WTC11 (cell line): ENCODE measurements around the gene CCDC28A. TPM values are rescaled to one million over a fixed set of nuclear protein-coding genes. Genes with fewer than 3 reads are reported as not detected.

Source experiments
- ATF2 ChIP-seq: sonication (generic); formaldehyde crosslinking; IDR thresholded peaks from 2 replicates; pipeline ENCODE4 v1.8.1; 2022; ENCODE audit warnings: low read depth, missing genetic modification reagents, borderline replicate concordance
- CTCF ChIP-seq: fragments of 200-600 bp; IDR thresholded peaks from 2 replicates; pipeline ENCODE4 v1.8.0; 2022; ENCODE audit warnings: antibody characterized with exemption
- E2F1 ChIP-seq: sonication (generic); formaldehyde crosslinking; IDR thresholded peaks from 2 replicates; pipeline ENCODE4 v1.8.0; 2022; ENCODE audit warnings: mild to moderate bottlenecking, missing genetic modification reagents
- HMGXB4 ChIP-seq: sonication (generic); formaldehyde crosslinking; IDR thresholded peaks from 2 replicates; pipeline ENCODE4 v1.8.1; 2023; ENCODE audit warnings: mild to moderate bottlenecking, moderate library complexity, missing genetic modification reagents
- MYBL2 ChIP-seq: sonication (generic); formaldehyde crosslinking; IDR thresholded peaks from 2 replicates; pipeline ENCODE4 v1.8.1; 2023; ENCODE audit warnings: mild to moderate bottlenecking, moderate library complexity, missing genetic modification reagents
- NR3C1 ChIP-seq: sonication (generic); formaldehyde crosslinking; conservative IDR thresholded peaks from 2 replicates; pipeline ENCODE4 v1.8.1; 2023; ENCODE audit warnings: low read depth, mild to moderate bottlenecking, missing genetic modification reagents
- TCF7 ChIP-seq: sonication (generic); formaldehyde crosslinking; IDR thresholded peaks from 2 replicates; pipeline ENCODE4 v1.8.0; 2022; ENCODE audit warnings: mild to moderate bottlenecking, low read depth, missing genetic modification reagents, moderate library complexity
- TEAD1 ChIP-seq: sonication (generic); formaldehyde crosslinking; IDR thresholded peaks from 2 replicates; pipeline ENCODE4 v1.8.0; 2022; ENCODE audit warnings: mild to moderate bottlenecking, missing genetic modification reagents
- ZNF219 ChIP-seq: sonication (generic); formaldehyde crosslinking; IDR thresholded peaks from 2 replicates; pipeline ENCODE4 v1.8.0; 2023; ENCODE audit warnings: missing genetic modification reagents, mild to moderate bottlenecking, borderline replicate concordance
- ZNF396 ChIP-seq: fragments of 250-450 bp; sonication (Bioruptor Pico); IDR thresholded peaks from 2 replicates; pipeline ENCODE4 v1.8.0; 2021; ENCODE audit warnings: mild to moderate bottlenecking, moderate library complexity, borderline replicate concordance
- total RNA-seq: library from RNA; stranded (reverse); gene quantifications from 3 replicates; pipeline ENCODE4 v1.2.3, GENCODE V29; 2021
- TF ChIP-seq, protein P1 (sequence below): fragments of 250-450 bp; sonication (Bioruptor Pico); IDR thresholded peaks from 2 replicates; pipeline ENCODE4 v1.8.0; 2021; ENCODE audit warnings: mild to moderate bottlenecking

The CCDC28A gene
- total RNA-seq, 1 experiment from 2014 or later: 8.7 TPM

- TF ChIP-seq, protein P1, sequence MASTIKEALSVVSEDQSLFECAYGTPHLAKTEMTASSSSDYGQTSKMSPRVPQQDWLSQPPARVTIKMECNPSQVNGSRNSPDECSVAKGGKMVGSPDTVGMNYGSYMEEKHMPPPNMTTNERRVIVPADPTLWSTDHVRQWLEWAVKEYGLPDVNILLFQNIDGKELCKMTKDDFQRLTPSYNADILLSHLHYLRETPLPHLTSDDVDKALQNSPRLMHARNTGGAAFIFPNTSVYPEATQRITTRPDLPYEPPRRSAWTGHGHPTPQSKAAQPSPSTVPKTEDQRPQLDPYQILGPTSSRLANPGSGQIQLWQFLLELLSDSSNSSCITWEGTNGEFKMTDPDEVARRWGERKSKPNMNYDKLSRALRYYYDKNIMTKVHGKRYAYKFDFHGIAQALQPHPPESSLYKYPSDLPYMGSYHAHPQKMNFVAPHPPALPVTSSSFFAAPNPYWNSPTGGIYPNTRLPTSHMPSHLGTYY (CRISPR knock-in tag): no peak
- no peak for TF ChIP-seq ZNF396 (CRISPR knock-in tag)
- TF ChIP-seq ZNF219 (CRISPR knock-in tag): no peak
- TF ChIP-seq HMGXB4: no peak
- TF ChIP-seq NR3C1 (CRISPR knock-in tag): no peak
- no peak for TF ChIP-seq MYBL2 (CRISPR knock-in tag)
- no peak for TF ChIP-seq TCF7 (CRISPR knock-in tag)
- TF ChIP-seq ATF2 (CRISPR knock-in tag): no peak
- TF ChIP-seq CTCF: no peak
- TF ChIP-seq E2F1 (CRISPR knock-in tag): no peak
- no peak for TF ChIP-seq TEAD1 (CRISPR knock-in tag)
Measured at GRCh38 chr6:138837246-138837645, 63.7 kb downstream of the CCDC28A start (continued).

Other genes starting within 250 kb of the CCDC28A start
- not detected in 3 replicates for gene ECT2L, start 22.3 kb downstream of the CCDC28A start, total RNA-seq
- gene REPS1, start 214.5 kb downstream of the CCDC28A start, total RNA-seq: 51.0 to 55.1 TPM (median 54.6 TPM) in 3 replicates